Measurements from ENCODE around the gene MCAM.

Gene MCAM

GRCh38 chr11:119324189-119324588, 7.3 kb upstream of the MCAM start:
- DNase-seq = no peak

- peak; percentile 34 for DNase-seq
These were observed 6.7 kb upstream of the MCAM start for GRCh38 chr11:119323532-119324033.

DNA sequence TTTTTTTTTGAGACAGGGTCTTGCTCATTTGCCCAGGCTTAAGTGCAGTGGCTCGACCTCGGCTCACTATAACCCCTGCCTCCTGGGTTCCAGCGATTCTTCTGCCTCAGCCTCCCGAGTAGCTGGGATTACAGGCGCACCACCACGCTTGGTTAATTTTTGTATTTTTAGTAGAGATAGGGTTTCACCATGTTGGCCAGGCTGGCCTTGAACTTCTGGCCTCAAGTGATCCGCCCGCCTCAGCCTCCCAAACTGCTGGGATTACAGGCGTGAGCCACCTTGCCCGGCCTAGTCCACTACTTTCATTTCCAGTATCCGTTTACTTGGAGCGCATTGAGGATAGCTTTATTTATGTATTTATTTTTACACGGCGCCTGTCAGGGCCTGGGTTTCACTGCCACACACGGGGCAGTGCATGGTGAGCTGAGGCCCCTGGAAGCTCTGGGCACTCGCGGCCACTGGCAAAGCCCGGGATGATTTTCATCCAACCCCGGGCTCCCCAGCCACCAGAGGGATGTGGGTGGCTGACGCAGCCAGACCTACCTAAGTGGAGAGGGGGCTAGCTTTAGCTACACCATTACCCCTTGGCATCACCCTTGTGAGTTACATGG, 6.1 kb upstream of the MCAM start:
- no peak for DNase-seq

GRCh38 chr11:119322360-119322739, 5.4 kb upstream of the MCAM start:
- DNase-seq = no peak

GRCh38 chr11:119320776-119321524, 4.0 kb upstream of the MCAM start:
- DNase-seq = no peak

DNA sequence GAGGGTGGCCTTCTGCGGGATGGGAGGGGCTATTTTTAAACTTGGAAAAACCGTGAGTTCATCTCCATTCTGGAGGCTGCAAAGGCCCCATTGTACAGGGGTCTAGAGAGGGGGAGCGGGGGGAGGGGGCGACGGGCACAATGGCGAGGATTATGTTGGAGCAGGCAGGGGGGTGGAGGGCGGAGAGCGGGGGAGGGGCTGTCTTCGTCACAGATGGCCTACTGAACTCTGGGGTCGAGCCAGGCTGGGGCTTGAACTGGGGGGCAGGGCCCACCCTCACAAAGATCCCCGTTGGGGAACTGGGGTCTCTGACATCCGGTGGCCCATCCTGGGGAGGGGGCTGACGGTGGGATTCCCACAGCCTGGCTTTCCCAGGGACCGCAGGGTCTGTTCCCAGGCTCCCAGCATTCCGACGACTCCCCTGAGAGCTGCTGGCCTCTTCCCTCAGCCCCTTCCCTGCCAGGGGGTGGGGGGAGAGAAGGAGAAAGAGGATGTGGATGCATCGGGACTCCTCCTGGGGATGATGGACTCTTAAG, 3.4 kb upstream of the MCAM start:
- no peak for DNase-seq

GRCh38 chr11:119319700-119320239, 2.8 kb upstream of the MCAM start:
- DNase-seq = no peak

DNA sequence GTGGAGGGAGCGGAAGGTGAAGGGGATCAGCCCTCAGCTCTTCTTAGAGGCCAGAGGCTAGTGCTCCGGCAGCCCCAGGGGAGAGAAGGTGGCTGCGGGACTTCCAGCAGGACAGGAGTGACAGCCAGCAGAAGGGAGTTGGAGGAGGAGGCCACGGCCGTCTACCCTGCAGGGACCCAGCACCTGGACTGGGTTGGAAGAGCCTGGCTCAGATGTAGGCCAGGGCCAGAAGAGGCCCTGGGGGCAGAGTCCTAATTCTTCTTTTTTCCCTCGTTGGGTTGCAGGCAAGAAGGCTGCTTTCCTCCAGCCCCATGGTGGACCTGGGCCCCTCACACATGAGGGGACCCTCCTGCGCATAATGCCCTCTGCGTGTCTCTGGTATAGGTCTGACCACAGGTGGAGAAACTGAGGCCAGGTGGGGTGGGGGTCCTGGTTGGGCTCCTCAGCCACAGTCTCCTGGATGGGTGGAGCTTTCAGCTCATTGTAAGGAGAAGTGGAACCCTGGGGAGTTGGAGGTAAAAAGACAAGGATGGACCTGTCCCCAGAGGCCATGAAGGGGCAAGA, 2.3 kb upstream of the MCAM start:
- DNase-seq = no peak

- no peak for DNase-seq
These were observed 1.6 kb upstream of the MCAM start for GRCh38 chr11:119318240-119319135.

GRCh38 chr11:119317592-119318239, 786 bp upstream of the MCAM start:
- DNase-seq = no peak

- no peak for DNase-seq
These were observed 758 bp downstream of the MCAM start for GRCh38 chr11:119316016-119316728.

DNA sequence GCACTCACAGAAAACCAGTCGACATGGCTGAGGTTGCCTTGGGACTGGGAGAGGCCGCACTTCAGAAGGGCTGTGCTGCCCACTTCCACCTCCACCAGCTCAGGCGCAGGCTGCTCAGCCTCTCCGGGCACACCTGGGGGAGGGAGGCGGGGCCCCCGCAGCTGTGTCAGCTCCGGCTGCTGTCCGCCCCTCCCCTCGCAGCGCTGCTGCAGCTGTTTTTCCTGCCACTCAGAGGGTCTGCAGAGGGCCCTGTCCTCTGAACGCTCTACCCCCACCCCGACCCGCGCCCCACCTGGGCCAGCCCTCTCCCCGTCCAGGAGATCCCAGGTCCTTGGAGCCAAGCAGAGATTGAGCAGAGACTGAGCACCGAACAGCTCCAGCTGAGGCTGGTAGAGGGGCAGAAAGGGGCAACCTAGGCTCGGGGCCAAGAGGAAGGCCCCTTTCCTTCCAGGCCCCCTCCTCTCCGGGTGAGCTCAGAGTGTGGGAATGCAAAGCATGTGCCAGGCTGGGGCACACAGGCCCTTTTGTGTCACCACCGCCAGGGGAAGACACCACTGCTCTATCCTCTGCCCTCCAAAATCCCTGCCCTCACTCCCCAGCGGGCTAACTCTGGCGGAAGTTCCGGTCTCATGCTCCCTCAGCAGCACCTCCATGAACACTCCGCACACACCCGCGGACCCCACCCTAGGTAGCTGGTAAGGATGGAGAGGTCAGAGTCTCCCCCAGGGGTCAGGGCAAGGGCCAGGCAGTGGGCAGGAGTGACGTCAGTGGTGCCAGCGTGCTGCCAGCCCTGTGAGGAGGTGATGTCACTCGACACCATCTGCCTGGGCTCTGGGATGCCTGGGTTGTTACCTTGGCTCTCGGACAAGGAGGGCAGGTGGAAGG, 1.6 kb downstream of the MCAM start:
- DNase-seq = no peak

DNA sequence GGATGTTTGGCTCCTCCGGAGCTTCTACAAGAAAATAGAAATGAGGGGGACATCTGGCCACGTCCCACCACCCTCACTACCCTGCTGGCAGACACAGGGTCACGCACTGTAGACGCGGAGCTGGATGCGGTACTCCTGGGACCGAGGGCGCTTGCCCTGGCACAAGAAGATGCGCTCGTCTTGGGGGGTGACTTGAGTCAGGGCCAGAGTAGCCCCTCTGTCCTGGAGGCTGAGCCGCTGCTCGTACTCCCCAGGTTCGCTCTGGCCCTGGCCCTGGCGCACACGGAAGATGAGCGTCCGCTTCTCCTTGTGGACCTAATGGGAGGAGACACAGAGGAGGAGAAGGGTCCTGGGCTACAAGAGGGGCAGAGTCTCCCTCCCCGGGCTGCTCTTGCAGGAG, 2.2 kb downstream of the MCAM start:
- DNase-seq = no peak

GRCh38 chr11:119310682-119311052, 6.3 kb downstream of the MCAM start:
- DNase-seq = no peak

GRCh38 chr11:119309953-119310681, 6.8 kb downstream of the MCAM start:
- DNase-seq = no peak

DNA sequence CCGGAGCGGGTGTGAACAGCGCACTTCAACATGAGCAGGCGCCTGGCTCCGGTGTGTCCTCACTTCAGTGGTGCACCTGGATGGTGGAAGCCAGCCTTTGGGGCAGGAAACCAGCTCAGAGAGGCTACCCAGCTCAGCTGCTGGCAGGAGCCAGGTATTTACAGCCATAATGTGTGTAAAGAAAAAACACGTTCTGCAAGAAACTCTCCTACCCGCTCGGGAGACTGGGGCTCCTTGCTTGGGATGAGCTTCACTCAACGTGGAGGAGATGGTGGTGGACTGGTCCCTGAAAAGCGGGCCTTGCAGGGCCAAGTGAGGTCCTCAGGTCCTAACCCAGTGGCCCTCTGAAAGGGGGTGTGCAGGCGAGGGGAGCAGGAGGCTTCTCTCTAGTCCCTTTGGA, 7.5 kb downstream of the MCAM start:
- no peak for DNase-seq

DNA sequence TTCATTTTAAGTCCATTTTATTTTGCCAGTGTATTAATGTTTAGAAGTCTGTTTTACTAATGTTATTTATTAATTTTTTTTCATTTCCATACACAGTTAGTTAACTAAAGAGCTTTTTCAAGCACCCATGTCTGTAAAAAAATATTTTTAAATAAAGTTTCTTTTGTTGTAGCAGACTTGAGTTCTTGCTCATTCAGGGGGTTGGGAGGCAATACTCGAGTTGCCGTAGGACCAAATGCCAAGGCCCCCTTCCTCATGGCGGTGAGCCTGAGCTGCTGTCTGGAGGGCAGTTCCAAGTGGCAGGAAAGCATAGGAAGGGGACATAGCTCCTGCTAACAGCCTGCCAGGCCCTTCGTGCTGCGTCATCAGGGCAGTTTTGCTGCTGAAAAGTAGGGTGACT, 9.0 kb downstream of the MCAM start:
- DNase-seq = no peak

DNA sequence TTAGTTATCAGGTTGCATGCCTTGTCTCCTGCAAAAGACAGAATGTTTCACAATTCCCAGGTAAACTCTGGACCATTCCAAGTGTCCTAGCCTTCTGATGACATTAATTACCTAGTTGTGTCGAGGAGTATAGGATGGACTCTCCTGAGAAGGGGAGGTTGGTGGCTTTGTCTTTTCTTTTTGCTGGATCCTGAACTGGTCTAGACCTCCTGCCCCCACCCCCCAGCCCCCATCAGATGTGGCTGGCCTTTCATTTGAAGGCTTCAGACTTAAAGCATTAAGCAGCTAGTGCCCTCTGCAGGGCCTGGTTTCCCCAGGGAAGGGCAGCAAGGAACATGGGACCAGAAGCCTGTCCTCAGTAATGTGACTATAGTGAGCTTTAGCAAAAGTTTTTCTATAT, 9.7 kb downstream of the MCAM start:
- no peak for DNase-seq

- no peak for DNase-seq
These were observed 10.5 kb downstream of the MCAM start for GRCh38 chr11:119306373-119306890.
